ENCODE data around the gene LDLR.

GRCh38 chr19:11047866-11048265 lies 41.4 kb upstream of the LDLR start:
- TF ChIP-seq EZH2 (IDR thresholded peaks at IDR 0.05) (no peak), CTCF (IDR thresholded peaks at IDR 0.05) (no peak), EZH2phosphoT487 (IDR thresholded peaks at IDR 0.05) (no peak)
